Astrocyte of the spinal cord (primary cell): ENCODE measurements around the gene MRPL20.

Experiments used
- DNase-seq: peaks from one replicate; pipeline ENCODE4 v3.0.0; 2011; ENCODE audit warnings: low read depth, low spot score
- H3K4me3 ChIP-seq: 2 replicates; pipeline ENCODE4 v1.5.1; 2011; ENCODE audit warnings: low read depth, mild to moderate bottlenecking, low read length, moderate library complexity
- CTCF ChIP-seq: IDR thresholded peaks from 2 replicates; pipeline ENCODE4 v1.5.1; 2012; ENCODE audit warnings: low read depth, mild to moderate bottlenecking, low read length, inconsistent platforms
- in situ Hi-C: cut with HindIII; loops from 2 replicates; pipeline ENCODE4 v1.10.0; 2017; ENCODE audit warnings: low sequenced_read_pairs

MRPL20 gene

GRCh38 chr1:1367315-1367714 is 39.8 kb downstream of the MRPL20 start:
- no peak for TF ChIP-seq CTCF
- DNase-seq: no peak
- in situ Hi-C loops: no loop called here
- no peak overlapping the region for H3K4me3 ChIP-seq

DNA sequence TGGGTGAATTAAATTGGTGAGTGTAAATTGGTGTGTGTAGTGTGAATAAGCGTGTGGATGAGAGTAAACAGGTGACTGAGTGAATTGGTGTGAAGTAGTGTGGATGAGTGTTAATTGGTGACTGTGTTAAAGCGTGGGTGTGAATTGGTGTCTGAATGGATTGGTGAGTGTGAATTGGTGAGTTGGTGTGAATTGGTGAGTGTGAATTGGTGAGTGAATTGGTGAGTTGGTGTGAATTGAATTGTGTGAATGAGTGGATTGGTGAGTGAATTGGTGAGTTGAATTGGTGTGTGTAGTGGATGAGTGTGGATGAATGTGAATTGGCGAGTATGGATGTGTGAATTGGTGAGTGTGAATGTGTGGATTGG is 40.4 kb downstream of the MRPL20 start:
- in situ Hi-C loops: no loop called here
- TF ChIP-seq CTCF: no peak
- H3K4me3 ChIP-seq: no peak overlapping the region
- DNase-seq: no peak

GRCh38 chr1:1365875-1366698 is 41.0 kb downstream of the MRPL20 start:
- no peak for TF ChIP-seq CTCF
- no peak overlapping the region for H3K4me3 ChIP-seq
- DNase-seq: no peak
- in situ Hi-C loops: no loop called here

DNA sequence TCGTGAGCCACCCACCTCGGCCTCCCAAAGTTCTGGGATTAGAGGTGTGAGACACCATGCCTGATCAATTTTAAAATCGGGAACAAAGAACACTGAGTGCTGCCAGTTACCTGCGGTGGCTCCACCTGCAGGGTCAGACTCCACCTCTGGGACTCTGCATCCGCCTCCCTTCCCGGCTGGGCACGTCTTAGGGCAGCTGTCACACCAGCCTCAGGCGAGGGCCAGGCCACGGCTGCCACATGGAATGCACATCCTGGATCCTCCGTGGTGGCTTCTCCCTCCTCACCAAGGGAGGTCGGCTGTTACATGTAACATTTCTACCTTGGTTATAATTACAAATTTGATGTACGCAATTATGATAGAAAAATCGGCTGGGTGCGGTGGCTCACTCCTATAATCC is 42.8 kb downstream of the MRPL20 start:
- in situ Hi-C loops: no loop called here
- TF ChIP-seq CTCF: no peak
- DNase-seq: no peak
- no peak overlapping the region for H3K4me3 ChIP-seq

GRCh38 chr1:1361982-1362423 is 45.1 kb downstream of the MRPL20 start:
- no peak overlapping the region for H3K4me3 ChIP-seq
- peak; percentile 79 for DNase-seq
- peak; percentile 42 for TF ChIP-seq CTCF
- in situ Hi-C loops: no loop called here

GRCh38 chr1:1361233-1361981 is 45.7 kb downstream of the MRPL20 start:
- no peak for DNase-seq
- TF ChIP-seq CTCF: no peak
- in situ Hi-C loops: no loop called here
- no peak overlapping the region for H3K4me3 ChIP-seq
